HFFc6 (cell line): Measurements from ENCODE around the gene ZNF700. TPM values are rescaled to one million over a fixed set of nuclear protein-coding genes. Genes with fewer than 3 reads are reported as not detected.
"Not testable (repeated sequence)": the region's sequence is repeated elsewhere in the genome, so short reads cannot be mapped to it uniquely, and the experiment has no call there.

Experiments used
- DNase-seq: peaks from one replicate; pipeline ENCODE4 v3.0.0-alpha.2; 2018
- H3K27ac Mint-ChIP-seq: 2 replicates; pipeline ENCODE4 v1.8.0; 2020; ENCODE audit warnings: mild to moderate bottlenecking, mixed read lengths
- H3K27me3 Mint-ChIP-seq: 2 replicates; pipeline ENCODE4 v1.8.0; 2021; ENCODE audit warnings: mild to moderate bottlenecking, moderate library complexity, mixed read lengths; ENCODE audit not compliant: insufficient read depth
- H3K36me3 Mint-ChIP-seq: 2 replicates; pipeline ENCODE4 v1.8.0; 2021; ENCODE audit warnings: low read depth, mixed read lengths
- H3K4me1 Mint-ChIP-seq: 2 replicates; pipeline ENCODE4 v1.8.0; 2020; ENCODE audit warnings: low read depth, mixed read lengths
- H3K4me3 Mint-ChIP-seq: 2 replicates; pipeline ENCODE4 v1.8.0; 2020; ENCODE audit warnings: mild to moderate bottlenecking, moderate library complexity, mixed read lengths
- H3K9me3 Mint-ChIP-seq: 2 replicates; pipeline ENCODE4 v1.8.0; 2020; ENCODE audit warnings: mild to moderate bottlenecking, mixed read lengths
- total RNA-seq, 6 experiments: library from RNA; stranded (reverse); fragmentation: NEBNext Ultra II Directional; extraction: Animal tissue kit (Norgen Biotek cat#: 25700); gene quantifications; 2 replicates in 1 of 6; 3 replicates in 5 of 6; pipeline ENCODE4 v1.2.3, GENCODE V29; 2021
- TF ChIP-seq, protein P1 (sequence below): fragments of 200-600 bp; sonication (generic); IDR thresholded peaks from 2 replicates; pipeline ENCODE4 v1.5.0; 2021; ENCODE audit warnings: antibody characterized with exemption, mild to moderate bottlenecking

The ZNF700 gene
- total RNA-seq, 6 experiments from 2014 or later: 4.6 to 6.0 (median 5.2) TPM

DNA sequence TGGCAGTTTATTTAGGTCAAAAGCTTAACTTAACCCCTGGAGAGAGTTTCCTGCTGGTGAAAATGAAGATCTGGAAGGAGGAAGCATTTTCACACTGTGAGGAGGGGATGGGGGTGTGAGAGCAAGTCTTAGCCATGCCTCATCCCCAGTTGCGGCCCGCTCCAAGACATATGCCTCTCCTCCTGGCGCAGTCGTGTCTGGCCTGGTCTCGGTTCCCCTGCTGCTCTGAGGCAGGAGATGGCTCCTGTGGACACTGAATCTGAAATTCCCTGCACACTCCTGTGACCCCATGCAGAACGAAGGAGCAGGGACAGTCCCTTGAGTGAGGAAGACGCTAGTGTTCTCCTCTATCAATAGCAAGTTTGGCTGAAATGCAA, 37.7 kb upstream of the ZNF700 start:
- H3K4me1 Mint-ChIP-seq: peaks cover 26% of the 10 kb centered on the region
- H3K36me3 Mint-ChIP-seq: 0 out of 2 replicates have a peak, but pooled peaks cover 5% of the 10 kb centered on the region
- no peaks in the 10 kb centered on the region for H3K9me3 Mint-ChIP-seq
- TF ChIP-seq, protein P1, sequence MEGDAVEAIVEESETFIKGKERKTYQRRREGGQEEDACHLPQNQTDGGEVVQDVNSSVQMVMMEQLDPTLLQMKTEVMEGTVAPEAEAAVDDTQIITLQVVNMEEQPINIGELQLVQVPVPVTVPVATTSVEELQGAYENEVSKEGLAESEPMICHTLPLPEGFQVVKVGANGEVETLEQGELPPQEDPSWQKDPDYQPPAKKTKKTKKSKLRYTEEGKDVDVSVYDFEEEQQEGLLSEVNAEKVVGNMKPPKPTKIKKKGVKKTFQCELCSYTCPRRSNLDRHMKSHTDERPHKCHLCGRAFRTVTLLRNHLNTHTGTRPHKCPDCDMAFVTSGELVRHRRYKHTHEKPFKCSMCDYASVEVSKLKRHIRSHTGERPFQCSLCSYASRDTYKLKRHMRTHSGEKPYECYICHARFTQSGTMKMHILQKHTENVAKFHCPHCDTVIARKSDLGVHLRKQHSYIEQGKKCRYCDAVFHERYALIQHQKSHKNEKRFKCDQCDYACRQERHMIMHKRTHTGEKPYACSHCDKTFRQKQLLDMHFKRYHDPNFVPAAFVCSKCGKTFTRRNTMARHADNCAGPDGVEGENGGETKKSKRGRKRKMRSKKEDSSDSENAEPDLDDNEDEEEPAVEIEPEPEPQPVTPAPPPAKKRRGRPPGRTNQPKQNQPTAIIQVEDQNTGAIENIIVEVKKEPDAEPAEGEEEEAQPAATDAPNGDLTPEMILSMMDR: no peak
- H3K27ac Mint-ChIP-seq: no peak overlapping the region; the same call in 1 of the 2 replicates
- no peak for DNase-seq
- H3K4me3 Mint-ChIP-seq: peak overlapping the region; percentile 95
- no peaks in the 10 kb centered on the region; the same call in none of the 2 replicates for H3K27me3 Mint-ChIP-seq

DNA sequence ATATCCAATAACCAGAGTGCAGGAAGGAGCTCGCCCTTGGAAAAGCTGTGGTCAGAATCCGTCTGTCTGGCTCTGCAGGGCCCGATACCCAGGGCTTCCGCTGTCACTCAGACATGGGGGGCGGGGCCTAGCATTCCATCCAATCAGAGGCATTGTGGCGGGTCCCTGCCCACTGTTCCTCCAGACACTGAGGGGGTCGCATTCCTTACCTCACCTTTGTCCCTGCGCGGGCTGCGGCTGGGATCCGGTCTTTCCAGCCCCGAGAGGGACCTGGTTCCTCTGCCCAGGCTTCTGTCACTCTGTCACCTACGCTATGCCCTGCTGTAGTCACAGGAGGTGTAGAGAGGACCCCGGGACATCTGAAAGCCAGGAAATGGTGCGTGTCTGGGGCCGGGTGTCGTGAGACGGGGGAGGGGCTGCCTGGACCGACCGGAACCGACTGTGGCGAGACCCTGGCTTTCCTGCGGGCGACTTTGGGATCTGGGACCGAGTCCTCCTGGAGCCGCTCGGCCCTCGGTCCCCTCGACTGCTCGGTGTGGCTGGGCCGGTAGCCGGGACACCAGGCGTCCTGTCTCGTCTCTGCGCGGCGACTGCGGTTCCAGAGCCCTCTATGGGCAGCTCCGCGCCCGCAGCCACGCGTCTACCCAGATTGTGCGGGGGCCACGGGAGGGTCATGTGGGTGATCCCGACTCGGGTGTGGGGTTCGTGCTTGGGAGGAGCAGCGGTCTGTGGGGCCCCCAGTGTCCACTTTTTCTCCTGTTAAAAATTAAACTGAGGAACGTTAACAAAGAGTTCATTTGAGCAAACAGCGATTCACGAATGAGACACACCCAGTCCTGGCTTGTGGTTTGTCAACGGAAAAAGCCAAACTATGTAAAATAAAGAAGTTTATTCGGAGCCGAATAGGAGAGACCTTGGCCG, 37.0 kb upstream of the ZNF700 start, which contains the start of gene ZNF69:
Gene ZNF69 (plus strand): TSS at position 172 of the 921 bp plus-strand sequence. CDS start 142 bp downstream, at position 314.
- H3K27ac Mint-ChIP-seq: peak within 1 kb of the TSS; percentile 85
- 0 out of 2 replicates have a peak, but pooled peaks cover 5% of the 10 kb centered on the region for H3K36me3 Mint-ChIP-seq
- H3K4me1 Mint-ChIP-seq: peaks cover 26% of the 10 kb centered on the region
- no peaks in the 10 kb centered on the region for H3K9me3 Mint-ChIP-seq
- H3K27me3 Mint-ChIP-seq: no peaks in the 10 kb centered on the region; the same call in none of the 2 replicates
- peak; percentile 54 for DNase-seq
- TF ChIP-seq, protein P1: peak; percentile 26; the same call in 1 of the 2 replicates
- peak within 1 kb of the TSS; percentile 95 for H3K4me3 Mint-ChIP-seq

DNA sequence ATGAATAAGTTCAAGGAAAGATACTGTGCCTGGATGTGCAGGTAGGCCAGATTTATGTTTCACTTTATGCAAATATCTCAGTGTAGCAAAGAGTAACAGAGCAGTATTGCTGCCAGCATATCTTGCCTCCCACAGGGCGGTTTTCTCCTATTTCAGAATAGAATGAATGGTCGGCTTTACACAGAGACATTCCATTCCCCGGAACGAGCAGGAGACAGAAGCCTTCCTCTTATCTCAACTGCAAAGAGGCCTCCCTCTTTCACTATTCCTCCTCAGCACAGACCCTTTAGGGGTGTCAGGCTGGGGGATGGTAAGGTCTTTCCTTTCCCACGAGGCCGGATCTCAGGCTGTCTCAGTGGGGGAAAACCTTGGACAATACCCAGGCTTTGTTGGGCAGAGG, 35.0 kb upstream of the ZNF700 start:
- H3K27me3 Mint-ChIP-seq, DNase-seq, H3K27ac Mint-ChIP-seq, H3K4me3 Mint-ChIP-seq: not testable (repeated sequence)
- H3K36me3 Mint-ChIP-seq: peaks cover 23% of the 10 kb centered on the region
- peaks cover 26% of the 10 kb centered on the region for H3K4me1 Mint-ChIP-seq
- peaks cover 11% of the 10 kb centered on the region for H3K9me3 Mint-ChIP-seq

DNA sequence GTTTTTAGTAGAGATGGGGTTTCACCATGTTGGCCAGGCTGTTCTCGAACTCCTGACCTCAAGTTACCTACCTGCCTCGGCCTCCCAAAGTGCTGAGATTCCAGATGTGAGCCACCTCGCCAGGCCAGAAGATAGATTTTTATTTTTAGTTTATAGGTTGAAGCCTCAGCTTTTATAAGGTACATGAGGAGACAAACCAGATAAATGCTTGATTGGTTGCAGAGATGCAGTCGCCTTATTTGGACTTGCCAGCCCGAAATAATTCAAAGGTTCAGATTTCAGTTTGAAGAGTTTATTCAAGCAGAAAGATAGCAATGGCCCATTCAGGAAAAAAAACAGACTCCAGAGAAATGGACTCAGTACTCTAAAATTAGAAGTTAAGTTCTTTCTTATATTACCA, 34.3 kb upstream of the ZNF700 start:
- H3K36me3 Mint-ChIP-seq: peaks cover 30% of the 10 kb centered on the region
- no peak overlapping the region for H3K4me3 Mint-ChIP-seq

DNA sequence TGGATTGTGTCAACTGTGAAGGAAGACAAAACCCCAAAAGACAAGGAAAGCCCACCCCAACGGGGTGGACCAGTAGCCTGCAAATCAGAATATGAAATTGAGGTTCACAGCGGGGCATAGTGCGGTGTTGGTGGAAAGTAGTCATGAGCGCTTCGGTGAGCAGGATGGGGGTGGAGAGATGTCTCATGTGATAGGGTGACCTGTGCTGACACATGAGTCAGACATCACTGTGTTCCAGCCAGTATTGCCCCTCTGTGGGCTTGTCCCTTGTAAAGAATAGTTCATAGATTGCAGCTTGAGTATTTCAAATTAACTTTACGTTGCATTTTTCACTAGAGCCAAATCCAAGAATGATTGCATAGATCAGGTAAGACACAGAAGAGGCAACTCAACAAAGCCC, 30.1 kb upstream of the ZNF700 start:
- Mint-ChIP-seq H3K27ac (no peak overlapping the region), H3K9me3 (peaks cover 29% of the 10 kb centered on the region), H3K36me3 (peaks cover 49% of the 10 kb centered on the region), H3K4me3 (no peak overlapping the region), H3K4me1 (peaks cover under 1% of the 10 kb centered on the region; the same call in 1 of the 2 replicates), H3K27me3 (no peaks in the 10 kb centered on the region; the same call in 1 of the 2 replicates)
- DNase-seq: no peak
- TF ChIP-seq, protein P1: no peak

More for the DNA sequence above, 34.3 kb upstream of the ZNF700 start:
- H3K9me3 Mint-ChIP-seq: peaks cover 18% of the 10 kb centered on the region
- TF ChIP-seq, protein P1: no peak
- H3K27ac Mint-ChIP-seq: no peak overlapping the region
- H3K4me1 Mint-ChIP-seq: peaks cover 26% of the 10 kb centered on the region
- H3K27me3 Mint-ChIP-seq: no peaks in the 10 kb centered on the region; the same call in none of the 2 replicates
- DNase-seq: no peak

DNA sequence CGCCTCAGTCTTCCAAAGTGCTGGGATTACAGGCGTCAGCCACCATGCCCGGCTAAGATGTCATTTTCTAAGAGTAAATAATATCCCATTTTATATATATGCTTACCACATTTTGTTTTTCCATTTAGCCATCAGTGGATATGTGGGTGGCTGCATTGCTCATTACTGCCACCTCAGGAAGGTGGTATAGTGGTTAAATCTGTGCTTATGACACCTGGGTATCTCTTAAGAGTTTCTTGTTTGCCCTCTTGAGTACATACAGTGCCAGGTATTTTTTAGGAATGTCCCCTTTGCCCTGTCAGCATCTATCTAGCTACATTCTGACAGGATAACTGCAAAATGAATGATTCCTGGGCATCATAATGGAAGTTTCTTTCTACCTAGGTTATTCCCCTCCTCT, 22.7 kb upstream of the ZNF700 start:
- H3K27me3 Mint-ChIP-seq: no peaks in the 10 kb centered on the region; the same call in 1 of the 2 replicates
- no peak overlapping the region for H3K4me3 Mint-ChIP-seq
- H3K27ac Mint-ChIP-seq: no peak overlapping the region
- peaks cover 67% of the 10 kb centered on the region for H3K36me3 Mint-ChIP-seq
- no peak for DNase-seq
- TF ChIP-seq, protein P1: no peak
- peaks cover 74% of the 10 kb centered on the region for H3K9me3 Mint-ChIP-seq
- H3K4me1 Mint-ChIP-seq: no peaks in the 10 kb centered on the region
